GM18951 (cell line): ENCODE results near the gene ZFP57.

Experiments
- POLR2A ChIP-seq: IDR thresholded peaks from 4 replicates; pipeline ENCODE4 v1.6.1; 2011; ENCODE audit warnings: mild to moderate bottlenecking; ENCODE audit not compliant: insufficient read length, insufficient read depth; ENCODE audit errors: extremely low read depth
- in situ Hi-C: fragments of 300-500 bp; cut with MboI; formaldehyde crosslinking; loops from one replicate; pipeline ENCODE4 v1.12.0; 2022; ENCODE audit warnings: low sequenced_read_pairs, mixed read lengths, inconsistent platforms; ENCODE audit not compliant: unreplicated experiment

ZFP57 gene

GRCh38 chr6:29710281-29710941 is 29.5 kb upstream of the ZFP57 start:
- TF ChIP-seq POLR2A: no peak

GRCh38 chr6:29709188-29709587 is 28.2 kb upstream of the ZFP57 start:
- TF ChIP-seq POLR2A: no peak
- in situ Hi-C loops: no loop called here

More at GRCh38 chr6:29710281-29710941, 29.5 kb upstream of the ZFP57 start:
- in situ Hi-C loops: no loop called here

GRCh38 chr6:29708432-29709179 is 27.7 kb upstream of the ZFP57 start:
- in situ Hi-C loops: no loop called here
- no peak for TF ChIP-seq POLR2A

- in situ Hi-C loops: no loop called here
- no peak for TF ChIP-seq POLR2A
Measured at GRCh38 chr6:29705389-29706231, 24.7 kb upstream of the ZFP57 start.

- in situ Hi-C loops: loop anchor here (5.0 kb wide), 1 partner anchor 135 kb away; no protein-coding TSS in a partner anchor
- no peak for TF ChIP-seq POLR2A
Measured at GRCh38 chr6:29702519-29703103, 21.7 kb upstream of the ZFP57 start.

- in situ Hi-C loops: no loop called here
- no peak for TF ChIP-seq POLR2A
Measured at GRCh38 chr6:29696147-29697125, 15.5 kb upstream of the ZFP57 start.

GRCh38 chr6:29694637-29695036 is 13.7 kb upstream of the ZFP57 start:
- TF ChIP-seq POLR2A: no peak
- in situ Hi-C loops: no loop called here

- no peak for TF ChIP-seq POLR2A
- in situ Hi-C loops: no loop called here
Measured at GRCh38 chr6:29685718-29686326, 4.9 kb upstream of the ZFP57 start.

- TF ChIP-seq POLR2A: no peak
- in situ Hi-C loops: no loop called here
Measured at GRCh38 chr6:29681811-29682210, 859 bp upstream of the ZFP57 start.

GRCh38 chr6:29680416-29680815 is 536 bp downstream of the ZFP57 start:
- in situ Hi-C loops: no loop called here
- no peak for TF ChIP-seq POLR2A

- no peak for TF ChIP-seq POLR2A
- in situ Hi-C loops: no loop called here
Measured at GRCh38 chr6:29679962-29680361, 990 bp downstream of the ZFP57 start.

- TF ChIP-seq POLR2A: no peak
- in situ Hi-C loops: no loop called here
Measured at GRCh38 chr6:29678114-29678513, 2.8 kb downstream of the ZFP57 start.
